HepG2 (cell line): Measurements from ENCODE around the gene SNAI3. TPM values are rescaled to one million over a fixed set of nuclear protein-coding genes. Genes with fewer than 3 reads are reported as not detected.
A peak's percentile ranks its signal among the peaks of the same experiment; 100 is the strongest.

Source experiments
- ADNP ChIP-seq: sonication (generic); formaldehyde crosslinking; IDR thresholded peaks from 2 replicates; pipeline ENCODE4 v1.4.0; 2020; ENCODE audit warnings: missing genetic modification reagents
- CREB1 ChIP-seq, 2 experiments: fragments of 450-650 bp in 1 of 2; IDR thresholded peaks; 2 replicates each; pipeline ENCODE4 v1.6.1; 2016 to 2017; ENCODE audit warnings: control low read depth in 1 of 2, mild to moderate bottlenecking in 1 of 2, missing compliant biosample characterization in 1 of 2, missing genetic modification characterization in 1 of 2
- ELF3 ChIP-seq: IDR thresholded peaks from 2 replicates; pipeline ENCODE4 v1.6.1; 2016; ENCODE audit warnings: missing genetic modification reagents, missing compliant biosample characterization
- FOXK2 ChIP-seq: fragments of 450-650 bp; IDR thresholded peaks from 2 replicates; pipeline ENCODE4 v1.6.1; 2016
- KMT2A ChIP-seq: sonication (generic); formaldehyde crosslinking; IDR thresholded peaks from 2 replicates; pipeline ENCODE4 v1.4.0; 2020; ENCODE audit warnings: missing genetic modification reagents
- MAZ ChIP-seq, 2 experiments: sonication (generic) in 1 of 2; formaldehyde crosslinking in 1 of 2; IDR thresholded peaks; 2 replicates each; pipeline versions ENCODE4 v1.5.0 to v1.6.1; 2012 to 2020; ENCODE audit warnings: low read depth in 2 of 2, mild to moderate bottlenecking in 2 of 2, borderline replicate concordance in 1 of 2, improper control_type of control experiment in 1 of 2, low read length in 1 of 2, missing genetic modification reagents in 1 of 2, moderate library complexity in 1 of 2
- MBNL3 ChIP-seq: fragments of 250-450 bp; sonication (Bioruptor Pico); conservative IDR thresholded peaks from 2 replicates; pipeline ENCODE4 v1.8.0; 2022; ENCODE audit warnings: mild to moderate bottlenecking, inconsistent platforms
- RAD51 ChIP-seq: fragments of 450-650 bp; IDR thresholded peaks from 2 replicates; pipeline ENCODE4 v1.6.1; 2016; ENCODE audit warnings: borderline replicate concordance
- RBM39 ChIP-seq: fragments of 200-400 bp; formaldehyde crosslinking; IDR thresholded peaks from one replicate; pipeline ENCODE4 v1.6.1; 2018; ENCODE audit warnings: antibody characterized with exemption, mild to moderate bottlenecking, low read depth, low read length; ENCODE audit not compliant: poor library complexity, severe bottlenecking
- REPIN1 ChIP-seq: sonication (generic); formaldehyde crosslinking; IDR thresholded peaks from 2 replicates; pipeline ENCODE4 v1.8.0; 2022; ENCODE audit warnings: missing genetic modification reagents, low read depth, mild to moderate bottlenecking, borderline replicate concordance
- RFX5 ChIP-seq: IDR thresholded peaks from 2 replicates; pipeline ENCODE4 v1.6.1; 2011; ENCODE audit warnings: low read depth, low read length, improper control_type of control experiment
- RFXANK ChIP-seq: IDR thresholded peaks from 2 replicates; pipeline ENCODE4 v1.6.1; 2016
- SIN3A ChIP-seq: IDR thresholded peaks from 2 replicates; pipeline ENCODE4 v1.6.1; 2011; ENCODE audit warnings: low read depth, mild to moderate bottlenecking, control low read depth, low read length, borderline replicate concordance
- TARDBP ChIP-seq: sonication (generic); formaldehyde crosslinking; IDR thresholded peaks from 2 replicates; pipeline ENCODE4 v1.8.0; 2022; ENCODE audit warnings: mild to moderate bottlenecking, missing genetic modification reagents
- ZFX ChIP-seq: sonication (generic); formaldehyde crosslinking; IDR thresholded peaks from 2 replicates; pipeline ENCODE4 v1.4.0; 2020; ENCODE audit warnings: mild to moderate bottlenecking, low read depth, missing genetic modification reagents, moderate library complexity
- ZNF160 ChIP-seq: sonication (generic); formaldehyde crosslinking; IDR thresholded peaks from 2 replicates; pipeline ENCODE4 v1.8.0; 2022; ENCODE audit warnings: mild to moderate bottlenecking, inconsistent platforms, missing genetic modification reagents
- ZNF44 ChIP-seq: sonication (generic); formaldehyde crosslinking; IDR thresholded peaks from 2 replicates; pipeline ENCODE4 v1.5.1; 2020; ENCODE audit warnings: mild to moderate bottlenecking, missing genetic modification reagents
- ZNF737 ChIP-seq: sonication (generic); formaldehyde crosslinking; IDR thresholded peaks from 2 replicates; pipeline ENCODE4 v1.5.0; 2020; ENCODE audit warnings: missing genetic modification reagents, mild to moderate bottlenecking, borderline replicate concordance
- ZSCAN31 ChIP-seq: sonication (generic); formaldehyde crosslinking; IDR thresholded peaks from 2 replicates; pipeline ENCODE4 v1.5.0; 2020; ENCODE audit warnings: low read depth, mild to moderate bottlenecking, missing genetic modification reagents
- ZZZ3 ChIP-seq: sonication (generic); formaldehyde crosslinking; IDR thresholded peaks from 2 replicates; pipeline ENCODE4 v1.4.0; 2020; ENCODE audit warnings: missing genetic modification reagents, mild to moderate bottlenecking, borderline replicate concordance
- polyA plus RNA-seq, 8 experiments: library from polyadenylated mRNA; depleted of rRNA in 3 of 8; stranded (reverse) in 7 of 8; unstranded in 1 of 8; fragments of >200 nt; fragmentation: Illumina TruSeq in 4 of 8; extraction: Trizol in 4 of 8; gene quantifications; 2 replicates each; pipeline versions ENCODE4 v1.2.1 to v1.2.3, GENCODE V29; 2011 to 2016; ENCODE audit warnings: low read depth in 4 of 8, missing spikeins in 1 of 8, mixed read lengths in 1 of 8; ENCODE audit not compliant: insufficient read depth in 1 of 8
- total RNA-seq, 5 experiments: library from RNA; depleted of rRNA; stranded (reverse); fragments of >200 nt; fragmentation: Illumina TruSeq; extraction: Trizol; gene quantifications; 2 replicates each; pipeline ENCODE4 v1.2.3, GENCODE V29; 2016; ENCODE audit warnings: low read depth in 1 of 5
- TF ChIP-seq, protein P1 (sequence below): sonication (generic); formaldehyde crosslinking; IDR thresholded peaks from 2 replicates; pipeline ENCODE4 v1.5.0; 2020; ENCODE audit warnings: missing genetic modification reagents, mild to moderate bottlenecking, borderline replicate concordance
- TF ChIP-seq, protein P2 (sequence below): sonication (generic); formaldehyde crosslinking; IDR thresholded peaks from 2 replicates; pipeline ENCODE4 v1.4.0; 2020; ENCODE audit warnings: missing genetic modification reagents, borderline replicate concordance
- TF ChIP-seq, protein P3 (sequence below): sonication (generic); formaldehyde crosslinking; IDR thresholded peaks from 2 replicates; pipeline ENCODE4 v1.4.0; 2020; ENCODE audit warnings: missing genetic modification reagents

Gene SNAI3
- total and polyA plus RNA-seq, 2 of the 13 experiments (the other 11 are each of a cell fraction or from before 2014, with no cell fraction given): 0.09 to 0.18 TPM

DNA sequence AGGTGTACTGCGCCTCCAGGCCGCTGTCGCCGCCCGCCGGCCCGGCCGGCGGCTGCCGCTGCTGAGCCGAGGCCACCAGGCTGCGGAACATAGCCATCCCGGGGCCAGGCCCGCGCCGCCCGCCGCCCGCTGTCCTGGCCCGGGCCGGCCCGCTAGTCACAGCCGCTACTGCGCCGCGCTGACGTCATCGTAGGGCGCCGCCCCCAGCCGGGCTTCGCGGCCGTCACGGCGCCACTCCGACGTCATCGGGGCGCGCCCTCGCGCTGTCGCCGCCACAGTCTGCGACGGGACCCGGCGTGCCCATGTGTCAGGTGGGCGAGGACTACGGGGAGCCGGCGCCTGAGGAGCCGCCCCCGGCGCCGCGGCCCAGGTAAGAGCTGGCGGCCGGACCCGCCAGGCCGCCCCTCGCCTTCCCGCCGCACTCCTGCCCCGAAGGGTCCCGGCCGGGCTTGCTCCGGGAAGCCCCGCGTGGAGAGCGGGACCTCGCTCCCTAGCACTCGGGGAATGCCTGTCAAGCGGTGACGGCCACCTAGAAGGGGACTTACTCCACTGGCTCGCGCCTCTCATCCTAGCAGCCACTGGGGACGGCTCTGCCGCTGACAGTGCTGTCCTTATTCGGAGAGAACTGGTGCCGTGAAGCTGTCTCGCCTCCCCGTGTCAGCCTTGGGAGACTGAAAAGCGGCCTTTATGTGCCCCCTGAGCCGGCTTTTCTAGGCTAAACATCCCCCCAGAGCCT is 20.1 kb upstream of the SNAI3 start, which contains the start of the genes CTU2 and RNF166 (continued):
- TF ChIP-seq ZZZ3: peak; percentile 83
- peak; percentile 99 for TF ChIP-seq CREB1 (IDR thresholded peaks at IDR 0.05)
- peak; percentile 92 for TF ChIP-seq CREB1 (CRISPR knock-in tag; IDR thresholded peaks at IDR 0.05)
- TF ChIP-seq RBM39: no peak
- peak; percentile 75 for TF ChIP-seq ELF3 (CRISPR knock-in tag)
- peak; percentile 43; the same call in 1 of the 2 replicates for TF ChIP-seq ZNF44 (CRISPR knock-in tag)
- TF ChIP-seq ZNF737 (CRISPR knock-in tag): no peak
- peak; percentile 87 for TF ChIP-seq MAZ (IDR thresholded peaks at IDR 0.05; ENCODE audit: borderline replicate concordance, low read depth, low read length)
- TF ChIP-seq MAZ (CRISPR knock-in tag; IDR thresholded peaks at IDR 0.05; ENCODE audit: low read depth): peak; percentile 95
- TF ChIP-seq, protein P1, sequence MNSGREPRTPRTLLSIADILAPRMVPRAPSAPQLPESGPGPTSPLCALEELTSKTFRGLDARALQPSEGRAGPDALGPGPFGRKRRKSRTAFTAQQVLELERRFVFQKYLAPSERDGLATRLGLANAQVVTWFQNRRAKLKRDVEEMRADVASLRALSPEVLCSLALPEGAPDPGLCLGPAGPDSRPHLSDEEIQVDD (CRISPR knock-in tag): no peak
- TF ChIP-seq FOXK2: no peak
- TF ChIP-seq RAD51: no peak
- TF ChIP-seq ADNP (CRISPR knock-in tag): no peak
- peak; percentile 89 for TF ChIP-seq TARDBP (CRISPR knock-in tag)
- TF ChIP-seq RFXANK (CRISPR knock-in tag): peak; percentile 68; the same call in 1 of the 2 replicates
- peak; percentile 81; the same call in 1 of the 2 replicates for TF ChIP-seq REPIN1 (CRISPR knock-in tag)
- TF ChIP-seq KMT2A: peak; percentile 80; the same call in 1 of the 2 replicates
- TF ChIP-seq, protein P2, sequence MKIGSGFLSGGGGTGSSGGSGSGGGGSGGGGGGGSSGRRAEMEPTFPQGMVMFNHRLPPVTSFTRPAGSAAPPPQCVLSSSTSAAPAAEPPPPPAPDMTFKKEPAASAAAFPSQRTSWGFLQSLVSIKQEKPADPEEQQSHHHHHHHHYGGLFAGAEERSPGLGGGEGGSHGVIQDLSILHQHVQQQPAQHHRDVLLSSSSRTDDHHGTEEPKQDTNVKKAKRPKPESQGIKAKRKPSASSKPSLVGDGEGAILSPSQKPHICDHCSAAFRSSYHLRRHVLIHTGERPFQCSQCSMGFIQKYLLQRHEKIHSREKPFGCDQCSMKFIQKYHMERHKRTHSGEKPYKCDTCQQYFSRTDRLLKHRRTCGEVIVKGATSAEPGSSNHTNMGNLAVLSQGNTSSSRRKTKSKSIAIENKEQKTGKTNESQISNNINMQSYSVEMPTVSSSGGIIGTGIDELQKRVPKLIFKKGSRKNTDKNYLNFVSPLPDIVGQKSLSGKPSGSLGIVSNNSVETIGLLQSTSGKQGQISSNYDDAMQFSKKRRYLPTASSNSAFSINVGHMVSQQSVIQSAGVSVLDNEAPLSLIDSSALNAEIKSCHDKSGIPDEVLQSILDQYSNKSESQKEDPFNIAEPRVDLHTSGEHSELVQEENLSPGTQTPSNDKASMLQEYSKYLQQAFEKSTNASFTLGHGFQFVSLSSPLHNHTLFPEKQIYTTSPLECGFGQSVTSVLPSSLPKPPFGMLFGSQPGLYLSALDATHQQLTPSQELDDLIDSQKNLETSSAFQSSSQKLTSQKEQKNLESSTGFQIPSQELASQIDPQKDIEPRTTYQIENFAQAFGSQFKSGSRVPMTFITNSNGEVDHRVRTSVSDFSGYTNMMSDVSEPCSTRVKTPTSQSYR (CRISPR knock-in tag): peak; percentile 57; the same call in 1 of the 2 replicates
- TF ChIP-seq ZFX: peak; percentile 92
- peak; percentile 82 for TF ChIP-seq RFX5
- TF ChIP-seq SIN3A: peak; percentile 99
- peak; percentile 68; the same call in 1 of the 2 replicates for TF ChIP-seq ZSCAN31 (CRISPR knock-in tag)
- TF ChIP-seq, protein P3, sequence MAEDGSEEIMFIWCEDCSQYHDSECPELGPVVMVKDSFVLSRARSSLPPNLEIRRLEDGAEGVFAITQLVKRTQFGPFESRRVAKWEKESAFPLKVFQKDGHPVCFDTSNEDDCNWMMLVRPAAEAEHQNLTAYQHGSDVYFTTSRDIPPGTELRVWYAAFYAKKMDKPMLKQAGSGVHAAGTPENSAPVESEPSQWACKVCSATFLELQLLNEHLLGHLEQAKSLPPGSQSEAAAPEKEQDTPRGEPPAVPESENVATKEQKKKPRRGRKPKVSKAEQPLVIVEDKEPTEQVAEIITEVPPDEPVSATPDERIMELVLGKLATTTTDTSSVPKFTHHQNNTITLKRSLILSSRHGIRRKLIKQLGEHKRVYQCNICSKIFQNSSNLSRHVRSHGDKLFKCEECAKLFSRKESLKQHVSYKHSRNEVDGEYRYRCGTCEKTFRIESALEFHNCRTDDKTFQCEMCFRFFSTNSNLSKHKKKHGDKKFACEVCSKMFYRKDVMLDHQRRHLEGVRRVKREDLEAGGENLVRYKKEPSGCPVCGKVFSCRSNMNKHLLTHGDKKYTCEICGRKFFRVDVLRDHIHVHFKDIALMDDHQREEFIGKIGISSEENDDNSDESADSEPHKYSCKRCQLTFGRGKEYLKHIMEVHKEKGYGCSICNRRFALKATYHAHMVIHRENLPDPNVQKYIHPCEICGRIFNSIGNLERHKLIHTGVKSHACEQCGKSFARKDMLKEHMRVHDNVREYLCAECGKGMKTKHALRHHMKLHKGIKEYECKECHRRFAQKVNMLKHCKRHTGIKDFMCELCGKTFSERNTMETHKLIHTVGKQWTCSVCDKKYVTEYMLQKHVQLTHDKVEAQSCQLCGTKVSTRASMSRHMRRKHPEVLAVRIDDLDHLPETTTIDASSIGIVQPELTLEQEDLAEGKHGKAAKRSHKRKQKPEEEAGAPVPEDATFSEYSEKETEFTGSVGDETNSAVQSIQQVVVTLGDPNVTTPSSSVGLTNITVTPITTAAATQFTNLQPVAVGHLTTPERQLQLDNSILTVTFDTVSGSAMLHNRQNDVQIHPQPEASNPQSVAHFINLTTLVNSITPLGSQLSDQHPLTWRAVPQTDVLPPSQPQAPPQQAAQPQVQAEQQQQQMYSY: no peak
- TF ChIP-seq ZNF160 (CRISPR knock-in tag): peak; percentile 85
- no peak for TF ChIP-seq MBNL3 (CRISPR knock-in tag)
